OCI-LY3 (cell line): Measurements from ENCODE around the gene STK38L.

Source experiments
- CTCF ChIP-seq: fragments of 200-600, 300-600 bp; sonication (generic); IDR thresholded peaks from 2 replicates; pipeline ENCODE4 v1.5.1; 2014; ENCODE audit warnings: antibody characterized with exemption, low read length, low read depth
- EZH2phosphoT487 ChIP-seq: fragments of 200-600 bp; shearing (Covaris generic); IDR thresholded peaks from 2 replicates; pipeline ENCODE4 v1.6.1; 2018; ENCODE audit warnings: antibody characterized with exemption, mixed run types, low read depth

DNA sequence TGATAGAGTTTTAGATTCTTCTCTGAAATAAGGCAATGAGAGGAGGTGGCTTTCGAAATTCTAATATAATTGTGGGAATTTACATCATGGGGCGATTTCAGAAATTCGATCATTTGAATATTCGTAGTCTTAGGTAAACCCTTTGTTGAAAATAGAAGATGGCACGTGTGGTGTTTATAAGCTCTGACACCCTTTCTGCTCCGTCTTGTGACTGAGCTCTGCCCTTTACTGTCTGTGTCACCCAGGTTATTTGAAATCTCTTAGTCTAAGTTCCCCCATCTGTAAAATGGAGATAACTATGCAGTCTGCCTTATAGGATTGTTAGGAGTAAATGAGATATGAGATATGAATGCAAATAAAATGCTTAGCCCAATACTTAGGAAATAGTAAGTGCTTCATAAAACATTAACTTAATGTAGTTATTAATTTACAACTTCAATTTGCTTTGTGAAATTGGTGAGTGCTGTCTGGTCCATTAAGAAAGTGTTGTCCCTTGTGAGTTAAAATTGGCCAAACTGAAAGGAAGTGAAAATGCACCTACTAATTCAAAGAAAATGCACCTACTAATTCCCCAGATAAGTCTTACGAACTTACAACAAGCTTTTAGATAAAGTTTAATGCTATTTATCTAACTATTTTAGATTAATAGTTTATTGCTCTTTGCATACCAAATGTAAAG, 90.1 kb downstream of the STK38L start:
- no peak for TF ChIP-seq EZH2phosphoT487
- TF ChIP-seq CTCF: no peak
